Gastrocnemius medialis (tissue), 4 donors: ENCODE data around the gene RAB2B.
A peak's percentile ranks its signal among the peaks of the same experiment; 100 is the strongest.

ENCODE experiments used
- POLR2A ChIP-seq, 2 donors: fragments of 450-650 bp; IDR thresholded peaks; one replicate each; pipeline ENCODE4 v1.6.1; 2017; ENCODE audit warnings: antibody characterized with exemption in 2 of 2, mild to moderate bottlenecking in 2 of 2, moderate library complexity in 2 of 2
- TF ChIP-seq, protein P1 (sequence below), 5 experiments: fragments of 450-650 bp in 3 of 5; fragments of 200-600 bp in 2 of 5; sonication (generic) in 2 of 5; IDR thresholded peaks in 4 of 5; conservative IDR thresholded peaks in 1 of 5; 1 replicate in 4 of 5; 2 replicates in 1 of 5; pipeline ENCODE4 v1.5.1; 2016 to 2019; ENCODE audit warnings: antibody characterized with exemption in 5 of 5, mild to moderate bottlenecking in 3 of 5, moderate library complexity in 3 of 5

DNA sequence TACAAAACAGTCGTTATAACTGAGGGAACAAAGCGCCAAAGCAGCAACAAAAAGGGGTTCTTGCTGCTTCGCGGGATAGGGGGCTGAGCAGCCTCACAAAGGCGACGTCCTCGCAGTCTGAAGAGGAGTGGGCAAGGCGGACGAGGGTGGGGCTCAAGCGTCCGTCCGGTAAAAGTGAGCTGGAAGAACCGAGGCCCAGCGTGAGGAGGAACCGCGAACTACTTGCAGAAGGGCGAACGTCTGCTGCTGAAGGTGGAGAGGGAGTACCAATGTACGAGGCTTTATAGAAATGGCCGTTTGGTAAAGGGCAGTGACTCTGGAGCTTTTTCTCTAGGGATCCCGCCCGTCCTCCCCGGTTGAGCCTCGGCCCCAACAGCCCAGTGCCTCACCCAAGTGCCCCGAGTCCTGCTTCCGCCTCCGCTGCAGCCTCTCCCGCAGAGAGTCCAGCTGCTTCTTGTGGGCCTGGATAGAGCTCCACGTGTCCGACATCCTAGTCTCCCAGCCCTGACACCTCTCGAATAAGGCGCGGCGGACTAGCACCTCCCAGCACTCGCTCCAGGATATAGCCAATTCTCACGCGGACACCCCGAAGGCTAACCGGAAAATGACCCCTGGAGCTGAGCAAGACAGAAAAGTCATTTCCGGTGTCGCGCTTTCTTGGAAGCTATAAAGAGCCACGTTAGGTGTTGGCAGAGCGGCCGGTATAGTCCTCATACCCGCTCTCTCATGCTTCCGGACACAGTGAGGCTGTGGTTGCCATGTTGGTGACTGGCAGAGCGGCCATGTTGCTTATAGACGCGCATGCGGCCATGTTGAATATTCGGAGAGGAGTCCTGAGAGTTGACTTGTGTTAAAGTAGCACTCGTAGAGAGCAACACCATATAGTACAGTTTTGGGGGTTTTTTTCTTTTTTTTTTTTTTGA, 34.2 kb upstream of the RAB2B start, which contains the start of gene METTL3:
- TF ChIP-seq POLR2A (IDR thresholded peaks at IDR 0.05), result peak; percentile 52 to 63
- TF ChIP-seq, protein P1, sequence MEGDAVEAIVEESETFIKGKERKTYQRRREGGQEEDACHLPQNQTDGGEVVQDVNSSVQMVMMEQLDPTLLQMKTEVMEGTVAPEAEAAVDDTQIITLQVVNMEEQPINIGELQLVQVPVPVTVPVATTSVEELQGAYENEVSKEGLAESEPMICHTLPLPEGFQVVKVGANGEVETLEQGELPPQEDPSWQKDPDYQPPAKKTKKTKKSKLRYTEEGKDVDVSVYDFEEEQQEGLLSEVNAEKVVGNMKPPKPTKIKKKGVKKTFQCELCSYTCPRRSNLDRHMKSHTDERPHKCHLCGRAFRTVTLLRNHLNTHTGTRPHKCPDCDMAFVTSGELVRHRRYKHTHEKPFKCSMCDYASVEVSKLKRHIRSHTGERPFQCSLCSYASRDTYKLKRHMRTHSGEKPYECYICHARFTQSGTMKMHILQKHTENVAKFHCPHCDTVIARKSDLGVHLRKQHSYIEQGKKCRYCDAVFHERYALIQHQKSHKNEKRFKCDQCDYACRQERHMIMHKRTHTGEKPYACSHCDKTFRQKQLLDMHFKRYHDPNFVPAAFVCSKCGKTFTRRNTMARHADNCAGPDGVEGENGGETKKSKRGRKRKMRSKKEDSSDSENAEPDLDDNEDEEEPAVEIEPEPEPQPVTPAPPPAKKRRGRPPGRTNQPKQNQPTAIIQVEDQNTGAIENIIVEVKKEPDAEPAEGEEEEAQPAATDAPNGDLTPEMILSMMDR (IDR thresholded peaks at IDR 0.05 in 4 of 5, conservative IDR thresholded peaks at IDR 0.05 in 1 of 5), result no peak
